K562 (cell line): ENCODE results near the gene BCL6B. TPM values are rescaled to one million over a fixed set of nuclear protein-coding genes. Genes with fewer than 3 reads are reported as not detected.
A peak's percentile ranks its signal among the peaks of the same experiment; 100 is the strongest.

ENCODE experiments used
- CLOCK ChIP-seq: fragments of 250-450 bp; sonication (Bioruptor Pico); IDR thresholded peaks from 2 replicates; pipeline ENCODE4 v1.4.0; 2020; ENCODE audit warnings: mild to moderate bottlenecking, moderate library complexity, borderline replicate concordance
- CREB1 ChIP-seq, 2 experiments: sonication (generic) in 1 of 2; formaldehyde crosslinking in 1 of 2; IDR thresholded peaks; 2 replicates each; pipeline versions ENCODE4 v1.6.1 to v1.8.0; 2012 to 2022; ENCODE audit warnings: inconsistent platforms in 1 of 2, mild to moderate bottlenecking in 1 of 2, missing genetic modification reagents in 1 of 2, moderate library complexity in 1 of 2
- CTCF ChIP-seq, 3 experiments: IDR thresholded peaks in 2 of 3; conservative IDR thresholded peaks in 1 of 3; 2 replicates each; pipeline ENCODE4 v1.5.1; 2011 to 2012; ENCODE audit warnings: low read length in 3 of 3, mild to moderate bottlenecking in 3 of 3, control low read depth in 2 of 3, improper control_type of control experiment in 1 of 3, inconsistent platforms in 1 of 3, low read depth in 1 of 3, mixed read lengths in 1 of 3, moderate library complexity in 1 of 3; ENCODE audit not compliant: insufficient read depth in 2 of 3
- ETV6 ChIP-seq, 3 experiments: fragments of 150-350 bp in 1 of 3; sonication (generic) in 1 of 3; formaldehyde crosslinking in 1 of 3; IDR thresholded peaks; 2 replicates each; pipeline versions ENCODE4 v1.6.1 to v1.8.0; 2014 to 2022; ENCODE audit warnings: borderline replicate concordance in 2 of 3, low read depth in 2 of 3, antibody characterized with exemption in 1 of 3, low read length in 1 of 3, mild to moderate bottlenecking in 1 of 3, missing genetic modification reagents in 1 of 3
- GTF2F1 ChIP-seq: IDR thresholded peaks from 2 replicates; pipeline ENCODE4 v1.6.1; 2011; ENCODE audit warnings: low read depth, low read length, improper control_type of control experiment
- HMGN3 ChIP-seq: IDR thresholded peaks from 2 replicates; pipeline ENCODE4 v1.6.1; 2011; ENCODE audit warnings: borderline replicate concordance, low read depth, mild to moderate bottlenecking, mixed read lengths, low read length; ENCODE audit not compliant: insufficient read length; ENCODE audit errors: extremely low read depth
- MTF1 ChIP-seq: fragments of 250-450 bp; sonication (Bioruptor Pico); IDR thresholded peaks from 2 replicates; pipeline ENCODE4 v1.9.0; 2021; ENCODE audit warnings: moderate library complexity, mild to moderate bottlenecking, inconsistent platforms, borderline replicate concordance
- NCOA2 ChIP-seq, 2 experiments: fragments of 450-650 bp; IDR thresholded peaks; 2 replicates each; pipeline ENCODE4 v1.6.1; 2018; ENCODE audit warnings: mild to moderate bottlenecking in 2 of 2, moderate library complexity in 1 of 2; ENCODE audit not compliant: partially characterized antibody in 2 of 2
- NFIX ChIP-seq: fragments of 250-450 bp; sonication (Bioruptor Pico); IDR thresholded peaks from 2 replicates; pipeline ENCODE4 v1.4.0; 2020; ENCODE audit warnings: low read depth, mild to moderate bottlenecking, moderate library complexity
- NR2F6 ChIP-seq: fragments of 450-650 bp; formaldehyde crosslinking; IDR thresholded peaks from 2 replicates; pipeline ENCODE4 v1.4.0; 2020; ENCODE audit warnings: mild to moderate bottlenecking
- POLR3G ChIP-seq: IDR thresholded peaks from 2 replicates; pipeline ENCODE4 v1.6.1; 2011; ENCODE audit not compliant: insufficient read length, insufficient replicate concordance; ENCODE audit errors: extremely low read depth
- RBFOX2 ChIP-seq: fragments of 200-400 bp; formaldehyde crosslinking; IDR thresholded peaks from 2 replicates; pipeline ENCODE4 v1.6.1; 2017; ENCODE audit warnings: low read depth, mild to moderate bottlenecking, low read length, moderate library complexity
- TRIM24 ChIP-seq, 2 experiments: fragments of 450-650 bp; IDR thresholded peaks; 2 replicates each; pipeline ENCODE4 v1.6.1; 2016
- ZNF133 ChIP-seq: fragments of 250-450 bp; sonication (Bioruptor Pico); IDR thresholded peaks from 2 replicates; pipeline ENCODE4 v1.4.0; 2020; ENCODE audit warnings: mild to moderate bottlenecking
- ZNF551 ChIP-seq: fragments of 250-450 bp; sonication (Bioruptor Pico); IDR thresholded peaks from 2 replicates; pipeline ENCODE4 v1.5.0; 2021; ENCODE audit warnings: mild to moderate bottlenecking, moderate library complexity
- ZNF75A ChIP-seq: fragments of 450-650 bp; formaldehyde crosslinking; IDR thresholded peaks from 2 replicates; pipeline ENCODE4 v1.4.0; 2020; ENCODE audit warnings: mild to moderate bottlenecking
- ZSCAN29 ChIP-seq: fragments of 450-650 bp; IDR thresholded peaks from 2 replicates; pipeline ENCODE4 v1.6.1; 2017
- polyA plus RNA-seq, 8 experiments: library from polyadenylated mRNA; depleted of rRNA in 4 of 8; stranded (reverse) in 5 of 8; unstranded in 3 of 8; fragments of >200 nt; fragmentation: Nextera tagmentation in 2 of 8; fragmentation: Illumina TruSeq in 1 of 8; extraction: Ambion mirVana in 2 of 8; extraction: Trizol in 1 of 8; gene quantifications; 2 replicates each; pipeline versions ENCODE4 v1.2.1 to v1.2.3, GENCODE V29; 2011 to 2014; ENCODE audit warnings: inconsistent platforms in 1 of 8, missing spikeins in 1 of 8
- total RNA-seq, 7 experiments: library from RNA; depleted of rRNA in 6 of 7; stranded (reverse); fragments of >200 nt in 6 of 7; fragmentation: Illumina TruSeq in 2 of 7; extraction: Trizol in 2 of 7; gene quantifications; 2 replicates each; pipeline versions ENCODE4 v1.2.1 to v1.2.3, GENCODE V29; 2011 to 2021; ENCODE audit warnings: low replicate concordance in 1 of 7
- TF ChIP-seq, protein P1 (sequence below): sonication (generic); formaldehyde crosslinking; IDR thresholded peaks from 2 replicates; pipeline ENCODE4 v1.5.0; 2020; ENCODE audit warnings: missing genetic modification reagents
- TF ChIP-seq, protein P2 (sequence below): fragments of 450-650 bp; IDR thresholded peaks from 2 replicates; pipeline ENCODE4 v1.6.1; 2017; ENCODE audit warnings: antibody characterized with exemption

BCL6B gene
- total and polyA plus RNA-seq, 9 of the 15 experiments (the other 6 are each of a cell fraction or from before 2014, with no cell fraction given) = 0.89 to 5.0 (median 3.6) TPM

DNA sequence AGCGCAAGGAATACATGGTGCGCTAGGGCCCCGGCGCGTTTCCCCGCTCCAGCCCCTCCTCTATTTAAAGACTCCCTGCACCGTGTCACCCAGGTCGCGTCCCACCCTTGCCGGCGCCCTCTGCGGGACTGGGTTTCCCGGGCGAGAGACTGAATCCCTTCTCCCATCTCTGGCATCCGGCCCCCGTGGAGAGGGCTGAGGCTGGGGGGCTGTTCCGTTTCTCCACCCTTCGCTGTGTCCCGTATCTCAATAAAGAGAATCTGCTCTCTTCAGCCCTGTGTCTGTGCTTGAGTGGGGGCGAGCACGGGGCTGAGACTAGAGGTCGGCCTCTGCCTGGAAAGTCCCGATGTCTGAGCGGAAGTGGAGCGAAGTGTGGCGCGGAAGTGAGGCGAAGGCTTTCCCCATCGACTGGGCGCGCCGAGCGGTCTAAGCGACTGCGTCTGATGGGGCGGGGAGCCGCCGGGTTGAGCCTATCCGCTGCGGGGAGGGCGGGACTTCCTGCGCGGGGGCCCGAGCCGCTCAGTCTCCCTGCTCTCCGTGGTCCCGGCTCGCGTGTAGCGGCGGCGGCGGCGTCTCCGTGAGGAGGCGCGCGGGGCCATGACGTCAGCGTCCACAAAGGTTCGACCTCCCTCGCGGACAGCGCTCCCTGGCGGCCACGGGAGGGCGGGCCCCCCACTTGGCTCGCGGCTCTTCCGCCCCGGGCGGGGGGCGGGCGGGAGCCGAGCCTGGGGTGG is 8.4 kb upstream of the BCL6B start (continued):
- TF ChIP-seq RBFOX2 = peak; percentile 93
- peak; percentile 90 for TF ChIP-seq CREB1 (IDR thresholded peaks at IDR 0.05)
- peak; percentile 91 for TF ChIP-seq CREB1 (CRISPR knock-in tag; IDR thresholded peaks at IDR 0.05)
- TF ChIP-seq MTF1 (CRISPR knock-in tag) = no peak
- TF ChIP-seq ZNF133 (CRISPR knock-in tag) = no peak
- no peak for TF ChIP-seq NFIX (CRISPR knock-in tag)
- peak; percentile 51 for TF ChIP-seq HMGN3
- no peak for TF ChIP-seq ZNF551 (CRISPR knock-in tag)
- peak in 1 of 2 experiments; percentile 61; a peak in 1 of 4 replicates for TF ChIP-seq ETV6 (IDR thresholded peaks at IDR 0.05; ENCODE audit: borderline replicate concordance in 1 of 2, low read depth in 2 of 2, low read length in 1 of 2)
- no peak for TF ChIP-seq ETV6 (CRISPR knock-in tag; IDR thresholded peaks at IDR 0.05; ENCODE audit: borderline replicate concordance)
- 0 out of 2 replicates have a peak, but pooled peaks have one; percentile 14 for TF ChIP-seq NR2F6 (CRISPR knock-in tag)
- TF ChIP-seq GTF2F1 = no peak
- no peak for TF ChIP-seq TRIM24 (IDR thresholded peaks at IDR 0.05)
- TF ChIP-seq ZNF75A (CRISPR knock-in tag) = no peak
- TF ChIP-seq CLOCK (CRISPR knock-in tag) = no peak
- TF ChIP-seq POLR3G = no peak
- no peak for TF ChIP-seq ZSCAN29
- no peak for TF ChIP-seq NCOA2 (IDR thresholded peaks at IDR 0.05; ENCODE audit: partially characterized antibody in 2 of 2)
- TF ChIP-seq, protein P1, sequence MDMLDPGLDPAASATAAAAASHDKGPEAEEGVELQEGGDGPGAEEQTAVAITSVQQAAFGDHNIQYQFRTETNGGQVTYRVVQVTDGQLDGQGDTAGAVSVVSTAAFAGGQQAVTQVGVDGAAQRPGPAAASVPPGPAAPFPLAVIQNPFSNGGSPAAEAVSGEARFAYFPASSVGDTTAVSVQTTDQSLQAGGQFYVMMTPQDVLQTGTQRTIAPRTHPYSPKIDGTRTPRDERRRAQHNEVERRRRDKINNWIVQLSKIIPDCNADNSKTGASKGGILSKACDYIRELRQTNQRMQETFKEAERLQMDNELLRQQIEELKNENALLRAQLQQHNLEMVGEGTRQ (CRISPR knock-in tag) = no peak
- TF ChIP-seq, protein P2, sequence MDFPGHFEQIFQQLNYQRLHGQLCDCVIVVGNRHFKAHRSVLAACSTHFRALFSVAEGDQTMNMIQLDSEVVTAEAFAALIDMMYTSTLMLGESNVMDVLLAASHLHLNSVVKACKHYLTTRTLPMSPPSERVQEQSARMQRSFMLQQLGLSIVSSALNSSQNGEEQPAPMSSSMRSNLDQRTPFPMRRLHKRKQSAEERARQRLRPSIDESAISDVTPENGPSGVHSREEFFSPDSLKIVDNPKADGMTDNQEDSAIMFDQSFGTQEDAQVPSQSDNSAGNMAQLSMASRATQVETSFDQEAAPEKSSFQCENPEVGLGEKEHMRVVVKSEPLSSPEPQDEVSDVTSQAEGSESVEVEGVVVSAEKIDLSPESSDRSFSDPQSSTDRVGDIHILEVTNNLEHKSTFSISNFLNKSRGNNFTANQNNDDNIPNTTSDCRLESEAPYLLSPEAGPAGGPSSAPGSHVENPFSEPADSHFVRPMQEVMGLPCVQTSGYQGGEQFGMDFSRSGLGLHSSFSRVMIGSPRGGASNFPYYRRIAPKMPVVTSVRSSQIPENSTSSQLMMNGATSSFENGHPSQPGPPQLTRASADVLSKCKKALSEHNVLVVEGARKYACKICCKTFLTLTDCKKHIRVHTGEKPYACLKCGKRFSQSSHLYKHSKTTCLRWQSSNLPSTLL = no peak
- TF ChIP-seq CTCF (IDR thresholded peaks at IDR 0.05 in 2 of 3, conservative IDR thresholded peaks at IDR 0.05 in 1 of 3; ENCODE audit: insufficient read depth in 2 of 3, low read depth in 1 of 3, low read length in 3 of 3) = peak in 2 of 3 experiments; percentile 63 to 74; a peak in 5 of 6 replicates
